Activated gamma-delta T cell (primary cell): ENCODE measurements around the gene PPP2R2C.

ENCODE experiments used
- DNase-seq: peaks from one replicate; lab custom pipeline; 2025; lab: John Stamatoyannopoulos, UW

Gene PPP2R2C

DNA sequence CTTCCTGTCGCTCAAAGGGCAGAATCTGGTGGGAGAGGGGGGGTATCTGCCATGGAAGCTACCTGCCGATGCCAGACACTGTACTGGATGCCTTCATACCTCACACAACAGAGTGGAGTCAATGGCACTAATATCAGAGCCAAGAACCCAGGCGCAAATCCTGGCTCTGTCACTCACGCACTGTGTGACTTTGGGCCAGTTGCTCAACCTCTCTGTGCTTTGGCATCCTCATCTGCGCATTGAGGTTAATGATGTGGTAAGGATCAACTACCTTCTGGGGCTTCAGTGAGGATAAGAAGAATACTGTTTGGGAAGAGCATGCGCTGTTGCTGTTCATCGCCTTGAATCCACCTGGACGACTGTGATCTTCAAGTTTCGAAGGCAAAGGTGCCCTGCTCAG is 70.6 kb downstream of the PPP2R2C start:
- no peak for DNase-seq

DNA sequence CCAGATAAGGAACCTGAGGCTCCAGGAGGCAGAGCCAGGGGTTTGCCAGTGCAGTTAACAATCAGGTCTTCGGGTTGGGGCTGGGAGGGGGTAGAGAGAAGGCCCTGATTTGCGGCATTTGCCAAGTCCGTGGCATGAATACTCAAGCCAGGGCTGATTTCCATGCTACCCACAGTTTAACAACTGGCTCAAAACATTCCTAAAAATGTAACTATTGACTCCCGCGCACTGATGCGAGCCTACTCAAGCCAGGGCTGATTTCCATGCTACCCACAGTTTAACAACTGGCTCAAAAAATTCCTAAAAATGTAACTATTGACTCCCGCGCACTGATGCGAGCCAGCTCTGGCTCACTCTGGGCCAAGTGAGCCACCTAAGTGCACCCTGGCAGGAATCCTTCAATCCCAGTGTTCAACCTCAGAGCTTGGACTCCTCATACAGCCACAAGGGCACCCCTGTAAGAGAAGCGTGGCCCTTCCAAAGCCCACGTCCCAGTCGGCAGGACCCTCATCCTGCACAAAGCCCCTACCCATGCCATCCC is 75.6 kb downstream of the PPP2R2C start:
- no peak for DNase-seq

GRCh38 chr4:6395466-6396228 is 76.8 kb downstream of the PPP2R2C start:
- no peak for DNase-seq

DNA sequence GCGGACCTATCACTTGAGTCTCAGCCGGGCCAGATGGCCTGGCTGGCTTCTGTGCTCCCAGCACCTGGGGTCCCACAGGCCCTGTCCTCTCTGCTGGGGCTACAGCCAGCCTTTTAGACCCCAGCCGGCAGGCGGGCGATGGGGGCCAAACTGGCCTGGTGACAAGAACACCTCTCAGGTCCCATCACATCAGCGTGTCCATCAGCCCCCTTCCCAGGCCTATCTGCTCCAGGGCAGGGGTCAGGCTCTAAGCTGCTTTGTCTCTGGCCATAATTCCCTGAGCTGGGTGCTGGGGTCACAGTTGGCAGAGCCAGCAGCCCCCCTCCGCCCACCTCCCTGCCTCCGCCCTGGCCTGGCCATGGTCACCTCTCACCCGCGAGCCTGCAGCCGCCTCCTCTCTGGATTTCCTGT is 77.7 kb downstream of the PPP2R2C start:
- no peak for DNase-seq

GRCh38 chr4:6393544-6394475 is 78.6 kb downstream of the PPP2R2C start:
- DNase-seq: no peak

DNA sequence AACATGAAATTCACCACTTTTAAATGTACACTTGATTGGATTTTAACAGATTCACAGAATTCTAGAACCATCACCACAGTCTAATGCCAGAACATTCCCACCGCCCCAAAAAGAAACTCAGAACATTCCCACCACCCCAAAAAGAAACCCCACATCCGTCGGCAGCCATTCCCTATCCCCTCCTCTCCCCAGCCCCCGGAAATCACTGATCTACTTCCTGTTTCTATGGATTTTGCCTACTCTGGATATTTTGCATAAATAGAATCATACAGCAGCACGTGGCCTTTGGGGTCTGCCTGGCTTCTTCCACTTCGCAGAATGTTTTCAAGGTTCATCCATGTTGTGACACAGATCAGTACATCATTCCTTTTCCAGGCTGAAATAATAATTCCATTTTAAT is 79.3 kb downstream of the PPP2R2C start:
- DNase-seq: no peak

DNA sequence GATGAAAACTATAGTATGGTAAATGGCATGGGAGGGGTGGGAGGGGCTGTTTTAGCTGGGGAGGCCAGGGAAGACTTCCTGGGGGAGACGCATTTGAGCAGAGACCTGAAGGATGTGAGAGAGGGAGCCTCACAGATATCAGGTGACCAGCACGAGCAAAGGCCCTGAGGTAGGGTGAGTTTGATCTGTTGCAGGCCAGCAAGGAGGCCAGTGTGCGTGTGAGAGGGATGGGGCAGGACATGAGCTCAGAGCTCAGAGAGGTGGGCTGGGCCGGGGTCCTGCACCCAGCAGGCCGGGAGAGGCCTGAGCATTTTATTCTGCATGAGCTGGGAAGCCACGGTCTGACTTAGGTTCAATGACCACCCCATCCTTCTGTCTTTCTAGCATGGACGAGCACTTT is 80.0 kb downstream of the PPP2R2C start:
- no peak for DNase-seq

GRCh38 chr4:6391852-6392188 is 80.6 kb downstream of the PPP2R2C start:
- DNase-seq: no peak

DNA sequence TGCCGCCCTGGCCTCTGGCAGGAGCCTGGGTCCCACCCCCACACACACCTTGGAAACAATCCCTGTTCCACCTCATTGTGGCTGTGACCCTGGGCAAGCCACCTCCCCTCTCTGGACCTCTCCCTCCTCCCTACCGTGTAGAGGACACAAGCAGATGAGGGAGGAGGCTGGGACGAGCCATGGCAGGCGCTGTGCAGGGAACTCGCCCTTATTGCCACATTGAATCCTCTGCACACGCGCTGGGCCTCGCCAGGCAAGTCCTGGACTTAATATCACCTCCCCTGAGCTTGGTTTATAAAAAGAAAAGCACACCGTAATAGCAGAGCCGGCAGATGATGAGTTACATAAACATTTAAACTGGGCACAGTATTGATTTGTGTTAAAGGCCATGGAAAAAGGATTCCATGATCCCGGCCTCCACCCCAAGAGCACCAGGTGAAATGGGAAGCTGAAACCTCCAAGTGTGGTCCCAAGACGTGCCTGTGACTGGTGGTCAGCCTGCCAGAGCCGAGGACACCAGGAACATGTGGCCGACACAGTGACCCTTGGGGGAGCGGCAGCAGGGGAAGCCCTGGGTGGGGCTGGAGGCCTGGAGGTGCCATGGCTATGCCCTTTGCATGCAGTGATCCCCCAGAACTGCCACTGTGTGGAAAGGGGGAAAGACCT is 81.1 kb downstream of the PPP2R2C start:
- DNase-seq: no peak

- DNase-seq: no peak
These were observed 82.1 kb downstream of the PPP2R2C start for GRCh38 chr4:6390356-6390755.

- no peak for DNase-seq
These were observed 83.1 kb downstream of the PPP2R2C start for GRCh38 chr4:6389142-6389825.

- no peak for DNase-seq
These were observed 83.7 kb downstream of the PPP2R2C start for GRCh38 chr4:6388713-6389112.

DNA sequence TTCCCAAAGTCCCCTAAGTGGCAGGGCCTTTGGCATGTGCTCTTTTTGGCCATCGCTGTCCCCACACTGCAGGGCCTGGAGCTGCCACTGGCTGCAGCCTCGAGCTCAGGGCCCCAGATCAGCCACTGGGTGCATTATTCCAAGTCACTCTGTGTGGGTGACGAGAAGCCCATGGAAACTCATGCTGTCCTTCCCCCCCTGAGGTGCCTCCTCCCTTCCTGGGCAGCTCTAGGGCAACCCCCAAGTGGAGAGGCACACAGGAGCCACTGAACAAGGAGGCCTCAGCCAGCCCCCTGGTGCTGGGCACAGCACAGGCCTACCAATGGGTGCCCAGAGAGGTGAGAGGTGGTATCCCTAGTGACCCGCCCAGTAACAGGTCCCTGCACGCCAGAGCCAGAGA is 84.5 kb downstream of the PPP2R2C start:
- no peak for DNase-seq

- DNase-seq: no peak
These were observed 86.3 kb downstream of the PPP2R2C start for GRCh38 chr4:6386091-6386490.

DNA sequence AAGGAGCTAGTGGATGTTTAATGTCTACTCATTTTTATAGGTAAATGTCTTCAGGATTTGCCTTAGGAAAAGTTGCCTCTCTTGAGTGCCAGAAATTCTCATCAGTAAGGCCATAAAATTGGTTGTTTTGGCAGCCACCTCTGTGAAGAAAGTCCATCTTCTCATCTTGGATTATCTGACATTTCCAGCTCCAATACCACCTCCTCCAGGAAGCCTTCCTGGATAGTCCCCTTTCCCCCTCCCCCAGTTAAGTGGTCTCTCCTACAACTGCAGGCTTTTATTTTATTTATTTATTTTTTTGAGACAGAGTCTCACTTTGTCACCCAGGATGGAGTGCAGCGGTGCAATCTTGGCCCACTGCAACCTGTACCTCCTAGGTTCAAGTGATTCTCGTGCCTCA is 87.1 kb downstream of the PPP2R2C start:
- DNase-seq: no peak

DNA sequence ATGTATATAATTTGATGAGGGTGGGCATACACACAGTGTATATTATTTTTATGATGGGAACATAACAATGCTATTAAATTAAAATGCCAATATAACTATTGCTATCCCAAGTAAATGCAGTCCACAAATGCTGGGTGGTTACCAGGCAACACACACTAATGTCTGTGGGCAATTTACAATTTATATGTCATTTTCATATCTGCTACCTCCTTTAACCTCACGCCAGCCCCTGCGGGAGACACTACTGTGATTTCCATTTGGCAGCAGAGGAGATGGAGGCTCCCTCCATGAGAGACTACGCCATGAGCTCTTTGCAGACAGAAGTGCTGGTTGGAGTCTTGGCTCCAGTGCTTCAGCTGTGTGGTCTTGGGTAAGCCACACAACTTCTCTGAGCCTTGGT is 87.9 kb downstream of the PPP2R2C start:
- no peak for DNase-seq

- DNase-seq: no peak
These were observed 88.5 kb downstream of the PPP2R2C start for GRCh38 chr4:6383929-6384328.

- no peak for DNase-seq
These were observed 89.4 kb downstream of the PPP2R2C start for GRCh38 chr4:6383009-6383404.

- DNase-seq: no peak
These were observed 90.8 kb downstream of the PPP2R2C start for GRCh38 chr4:6381571-6382123.

- no peak for DNase-seq
These were observed 91.5 kb downstream of the PPP2R2C start for GRCh38 chr4:6380746-6381410.
